ENCODE measurements around the gene TEX54.

DNA sequence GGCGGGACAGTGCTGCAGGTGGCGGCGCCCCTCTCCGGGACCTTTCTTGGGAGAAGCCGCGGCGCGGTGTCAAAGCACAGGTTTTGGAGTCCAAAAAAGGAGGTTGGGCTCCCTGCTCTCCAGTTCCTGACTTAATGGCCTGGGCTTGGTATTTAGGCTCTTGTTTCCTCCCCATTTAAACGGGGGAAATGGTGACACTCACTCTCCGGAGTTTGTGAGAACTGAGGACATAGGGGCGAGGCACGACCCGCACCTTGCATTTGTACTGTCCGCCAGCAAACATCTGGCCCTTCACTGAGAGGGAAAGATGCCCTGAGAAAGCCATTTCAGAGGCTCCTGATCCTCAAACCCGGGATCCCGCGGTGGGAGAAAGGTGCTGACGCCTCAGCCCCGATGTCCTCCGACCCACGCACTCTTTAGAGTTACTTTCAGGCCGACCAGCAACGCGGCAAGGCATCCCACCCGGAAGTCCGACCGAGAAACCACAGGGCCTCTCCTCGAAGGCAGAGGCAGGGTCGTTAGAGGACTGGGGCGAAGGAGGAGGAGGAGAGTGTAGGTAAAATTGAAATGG lies 9.6 kb upstream of the TEX54 start:
- TF ChIP-seq POLR2AphosphoS5 (IDR thresholded peaks at IDR 0.05; ENCODE audit: low read depth, low read length) (no peak), POLR2A (IDR thresholded peaks at IDR 0.05; ENCODE audit: low read depth, low read length) (no peak; the same call in 1 of the 2 replicates), TAF1 (IDR thresholded peaks at IDR 0.05; ENCODE audit: borderline replicate concordance, low read depth, low read length) (no peak)

Measured in GM12892 (cell line).